GM18951 (cell line): ENCODE measurements around the gene LMO1.

Experiments used
- POLR2A ChIP-seq: IDR thresholded peaks from 4 replicates; pipeline ENCODE4 v1.6.1; 2011; ENCODE audit warnings: mild to moderate bottlenecking; ENCODE audit not compliant: insufficient read length, insufficient read depth; ENCODE audit errors: extremely low read depth
- in situ Hi-C: fragments of 300-500 bp; cut with MboI; formaldehyde crosslinking; loops from one replicate; pipeline ENCODE4 v1.12.0; 2022; ENCODE audit warnings: low sequenced_read_pairs, mixed read lengths, inconsistent platforms; ENCODE audit not compliant: unreplicated experiment

LMO1 gene

GRCh38 chr11:8221917-8222495 is 41.7 kb downstream of the LMO1 start:
- no peak for TF ChIP-seq POLR2A
- in situ Hi-C loops, result no loop called here

GRCh38 chr11:8221046-8221723 is 42.5 kb downstream of the LMO1 start:
- no peak for TF ChIP-seq POLR2A
- in situ Hi-C loops, result no loop called here

- in situ Hi-C loops, result no loop called here
- no peak for TF ChIP-seq POLR2A
These were observed 43.2 kb downstream of the LMO1 start for GRCh38 chr11:8220261-8221045.

- in situ Hi-C loops, result no loop called here
- TF ChIP-seq POLR2A, result no peak
These were observed 44.2 kb downstream of the LMO1 start for GRCh38 chr11:8219257-8220021.

- TF ChIP-seq POLR2A, result no peak
These were observed 44.8 kb downstream of the LMO1 start for GRCh38 chr11:8218840-8219239.

GRCh38 chr11:8218409-8218808 is 45.3 kb downstream of the LMO1 start:
- in situ Hi-C loops, result no loop called here
- TF ChIP-seq POLR2A, result no peak

More at GRCh38 chr11:8218840-8219239, 44.8 kb downstream of the LMO1 start:
- in situ Hi-C loops, result no loop called here

- TF ChIP-seq POLR2A, result no peak
- in situ Hi-C loops, result no loop called here
These were observed 45.8 kb downstream of the LMO1 start for GRCh38 chr11:8217926-8218325.

- in situ Hi-C loops, result no loop called here
These were observed 46.5 kb downstream of the LMO1 start for GRCh38 chr11:8217136-8217535.

GRCh38 chr11:8213376-8213775 is 50.3 kb downstream of the LMO1 start:
- in situ Hi-C loops, result no loop called here
- TF ChIP-seq POLR2A, result no peak

More at GRCh38 chr11:8217136-8217535, 46.5 kb downstream of the LMO1 start:
- TF ChIP-seq POLR2A, result no peak

GRCh38 chr11:8209208-8209807 is 54.4 kb downstream of the LMO1 start:
- in situ Hi-C loops, result no loop called here
- no peak for TF ChIP-seq POLR2A

GRCh38 chr11:8207080-8208000 is 56.3 kb downstream of the LMO1 start:
- no peak for TF ChIP-seq POLR2A
- in situ Hi-C loops, result no loop called here
